ENCODE results near the gene CD38.
"Not testable (repeated sequence)": the region's sequence is repeated elsewhere in the genome, so short reads cannot be mapped to it uniquely, and the experiment has no call there.

Gene CD38

GRCh38 chr4:15799141-15799540, 21.0 kb downstream of the CD38 start:
- no peak for DNase-seq (ENCODE audit: low read depth)

- no peak for DNase-seq (ENCODE audit: low read depth)
These were observed 21.6 kb downstream of the CD38 start for GRCh38 chr4:15799701-15800100.

- not testable (repeated sequence) for DNase-seq (ENCODE audit: low read depth)
These were observed 24.4 kb downstream of the CD38 start for GRCh38 chr4:15802497-15802896.

GRCh38 chr4:15805583-15806517, 27.7 kb downstream of the CD38 start:
- peak; percentile 53 for DNase-seq (ENCODE audit: low read depth)

- DNase-seq (ENCODE audit: low read depth): no peak
These were observed 30.9 kb downstream of the CD38 start for GRCh38 chr4:15809058-15809457.

GRCh38 chr4:15809466-15809865, 31.3 kb downstream of the CD38 start:
- DNase-seq (ENCODE audit: low read depth): no peak

- no peak for DNase-seq (ENCODE audit: low read depth)
These were observed 33.7 kb downstream of the CD38 start for GRCh38 chr4:15811703-15812337.

GRCh38 chr4:15832523-15833451, 54.7 kb downstream of the CD38 start:
- DNase-seq (ENCODE audit: low read depth): no peak

GRCh38 chr4:15833801-15834200, 55.7 kb downstream of the CD38 start:
- DNase-seq (ENCODE audit: low read depth): no peak

GRCh38 chr4:15836362-15836761, 58.2 kb downstream of the CD38 start:
- no peak for DNase-seq (ENCODE audit: low read depth)

GRCh38 chr4:15837591-15837990, 59.5 kb downstream of the CD38 start:
- no peak for DNase-seq (ENCODE audit: low read depth)

- DNase-seq (ENCODE audit: low read depth): not testable (repeated sequence)
These were observed 63.1 kb downstream of the CD38 start for GRCh38 chr4:15841194-15841730.

GRCh38 chr4:15847746-15848145, 69.6 kb downstream of the CD38 start:
- no peak for DNase-seq (ENCODE audit: low read depth)

- DNase-seq (ENCODE audit: low read depth): no peak
These were observed 70.2 kb downstream of the CD38 start for GRCh38 chr4:15848191-15848842.

- DNase-seq (ENCODE audit: low read depth): no peak
These were observed 73.8 kb downstream of the CD38 start for GRCh38 chr4:15851969-15852368.

GRCh38 chr4:15852524-15852923, 74.4 kb downstream of the CD38 start:
- no peak for DNase-seq (ENCODE audit: low read depth)

GRCh38 chr4:15853345-15853744, 75.2 kb downstream of the CD38 start:
- DNase-seq (ENCODE audit: low read depth): no peak

GRCh38 chr4:15855804-15856475, 77.8 kb downstream of the CD38 start:
- DNase-seq (ENCODE audit: low read depth): no peak

GRCh38 chr4:15861198-15861597, 83.1 kb downstream of the CD38 start:
- DNase-seq (ENCODE audit: low read depth): not testable (repeated sequence)

GRCh38 chr4:15864651-15865566, 86.8 kb downstream of the CD38 start:
- DNase-seq (ENCODE audit: low read depth): no peak
